MCF 10A (cell line): ENCODE data around the gene GATB. TPM values are rescaled to one million over a fixed set of nuclear protein-coding genes. Genes with fewer than 3 reads are reported as not detected.
A peak's percentile ranks its signal among the peaks of the same experiment; 100 is the strongest.

ENCODE experiments used
- BruUV-seq: library from RNA; stranded (reverse); fragments of 400-500 nt; replicated peaks from 2 replicates; lab custom pipeline; 2021; lab: Mats Ljungman, UMichigan
- CTCF ChIA-PET: fragments of 300-600 bp; sonication (Branson Sonifier 250); formaldehyde crosslinking; extraction: SDS; loops from one replicate; lab custom pipeline; 2021; ENCODE audit warnings: antibody characterized with exemption, inconsistent platforms; lab: Yijun Ruan, JAX
- POLR2A ChIA-PET: fragments of 300-600, 350-650 bp; sonication (Branson Sonifier 250); formaldehyde crosslinking; extraction: SDS; loops from one replicate; lab custom pipeline; 2020; ENCODE audit warnings: antibody characterized with exemption, inconsistent platforms; lab: Yijun Ruan, JAX
- DNase-seq: peaks from one replicate; pipeline ENCODE4 v3.0.0-alpha.2; 2018; ENCODE audit not compliant: unreplicated experiment
- H3K27ac Mint-ChIP-seq: one replicate; pipeline ENCODE4 v1.8.0; 2022; ENCODE audit warnings: mild to moderate bottlenecking, low read depth, mixed read lengths; ENCODE audit not compliant: unreplicated experiment
- H3K27me3 Mint-ChIP-seq: one replicate; pipeline ENCODE4 v1.8.0; 2022; ENCODE audit warnings: mixed read lengths; ENCODE audit not compliant: insufficient read depth, unreplicated experiment
- H3K36me3 Mint-ChIP-seq: one replicate; pipeline ENCODE4 v1.8.0; 2022; ENCODE audit warnings: mild to moderate bottlenecking, moderate library complexity, mixed read lengths; ENCODE audit not compliant: insufficient read depth, unreplicated experiment
- H3K4me1 Mint-ChIP-seq: one replicate; pipeline ENCODE4 v1.8.0; 2022; ENCODE audit warnings: mixed read lengths; ENCODE audit not compliant: insufficient read depth, unreplicated experiment
- H3K4me3 Mint-ChIP-seq: one replicate; pipeline ENCODE4 v1.8.0; 2022; ENCODE audit warnings: mild to moderate bottlenecking, moderate library complexity, mixed read lengths; ENCODE audit not compliant: unreplicated experiment
- H3K9me3 Mint-ChIP-seq: one replicate; pipeline ENCODE4 v1.8.0; 2022; ENCODE audit warnings: mixed read lengths; ENCODE audit not compliant: unreplicated experiment
- CTCF ChIP-seq: fragments of 200-600 bp; IDR thresholded peaks from one replicate; pipeline ENCODE4 v1.8.0; 2022; ENCODE audit warnings: antibody characterized with exemption, mild to moderate bottlenecking; ENCODE audit not compliant: unreplicated experiment
- intact Hi-C: fragments of 100-400 bp; cut with micrococcal nuclease; formaldehyde crosslinking; loops from 2 replicates; pipeline ENCODE4 v1.14.1; 2022
- total RNA-seq: library from RNA; stranded (reverse); gene quantifications from 2 replicates; pipeline ENCODE4 v1.2.3, GENCODE V29; 2022

The GATB gene
- total RNA-seq, 1 experiment from 2014 or later = 17.8 TPM

GRCh38 chr4:151766691-151767090 lies 5.9 kb upstream of the GATB start:
- Mint-ChIP-seq H3K4me1 (no peaks in the 10 kb centered on the region), H3K4me3 (no peak overlapping the region), H3K36me3 (no peaks in the 10 kb centered on the region), H3K27ac (no peak overlapping the region), H3K27me3 (no peaks in the 10 kb centered on the region), H3K9me3 (no peaks in the 10 kb centered on the region)
- no TSS peak for BruUV-seq
- ChIA-PET POLR2A (no interaction called here), CTCF (no interaction called here)
- intact Hi-C loops = no loop called here
- peak; percentile 8 for TF ChIP-seq CTCF
- peak; percentile 18 for DNase-seq

GRCh38 chr4:151760002-151760401 lies 805 bp downstream of the GATB start:
- intact Hi-C loops = loop anchor here (5.0 kb wide), 1 partner anchor 607 kb away; no protein-coding TSS in a partner anchor
- H3K27me3 Mint-ChIP-seq = no peaks in the 10 kb centered on the region

DNA sequence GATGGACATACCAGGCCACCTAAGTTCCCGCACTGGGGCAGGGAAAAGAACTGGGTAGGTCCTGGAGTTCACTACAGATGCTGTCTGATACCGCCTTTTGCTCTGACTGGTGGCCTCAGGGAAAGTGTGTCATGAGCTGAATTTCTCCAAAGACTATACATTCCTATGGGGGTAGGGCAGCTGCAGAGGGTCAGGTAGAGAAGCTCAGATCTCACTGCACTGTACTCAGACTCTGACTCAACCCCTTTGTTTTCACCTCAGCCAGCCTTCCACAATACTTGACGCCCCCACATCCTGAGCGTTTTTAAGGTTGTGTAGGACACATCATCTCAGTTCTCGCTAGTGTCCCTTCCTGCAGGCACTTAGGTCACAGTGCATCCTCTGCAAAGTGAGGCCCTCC lies 7.8 kb downstream of the GATB start:
- H3K4me1 Mint-ChIP-seq = peaks cover 10% of the 10 kb centered on the region
- no peak overlapping the region for H3K27ac Mint-ChIP-seq
- intact Hi-C loops = no loop called here
- ChIA-PET CTCF (interaction anchor here (0.6 to 0.8 kb wide), 2 partner anchors 12 to 780 kb away, joined by 3 to 4 read pairs; no protein-coding TSS in a partner anchor), POLR2A (no interaction called here)
- no TSS peak for BruUV-seq
- H3K9me3 Mint-ChIP-seq = no peaks in the 10 kb centered on the region
- peak; percentile 34 for DNase-seq
- H3K27me3 Mint-ChIP-seq = no peaks in the 10 kb centered on the region
- H3K4me3 Mint-ChIP-seq = no peak overlapping the region
- no peak for TF ChIP-seq CTCF
- peaks cover 41% of the 10 kb centered on the region for H3K36me3 Mint-ChIP-seq

More at GRCh38 chr4:151760002-151760401, 805 bp downstream of the GATB start:
- H3K4me1 Mint-ChIP-seq = peaks cover 6% of the 10 kb centered on the region
- H3K9me3 Mint-ChIP-seq = no peaks in the 10 kb centered on the region
- no peak for DNase-seq
- ChIA-PET POLR2A (interaction anchor here (0.7 to 2.1 kb wide), 15 partner anchors 8 to 597 kb away, joined by 3 to 10 read pairs (median 3); no protein-coding TSS in a partner anchor), CTCF (interaction anchor here (1.1 to 1.8 kb wide), 5 partner anchors 9 to 626 kb away, joined by 3 to 5 read pairs (median 3); no protein-coding TSS in a partner anchor)
- peaks cover 19% of the 10 kb centered on the region for H3K36me3 Mint-ChIP-seq
- H3K4me3 Mint-ChIP-seq = peak overlapping the region; percentile 98
- H3K27ac Mint-ChIP-seq = peak overlapping the region; percentile 99
- no TSS peak for BruUV-seq
- TF ChIP-seq CTCF = no peak

GRCh38 chr4:151750156-151750555 lies 10.7 kb downstream of the GATB start:
- POLR2A ChIA-PET = no interaction called here
- no peaks in the 10 kb centered on the region for H3K27me3 Mint-ChIP-seq

More at GRCh38 chr4:151750156-151750555, 10.7 kb downstream of the GATB start:
- no peak for DNase-seq
- no peak for TF ChIP-seq CTCF
- Mint-ChIP-seq H3K36me3 (peaks cover 29% of the 10 kb centered on the region), H3K4me1 (peaks cover 10% of the 10 kb centered on the region), H3K4me3 (no peak overlapping the region), H3K9me3 (no peaks in the 10 kb centered on the region), H3K27ac (no peak overlapping the region)
- CTCF ChIA-PET = no interaction called here
- no TSS peak for BruUV-seq
- intact Hi-C loops = no loop called here
